ENCODE results near the gene UST. TPM values are rescaled to one million over a fixed set of nuclear protein-coding genes. Genes with fewer than 3 reads are reported as not detected.

Gene UST
- total and polyA plus RNA-seq, 4 donors = 0.24 to 2.7 (median 0.87) TPM

- TF ChIP-seq, protein P1, sequence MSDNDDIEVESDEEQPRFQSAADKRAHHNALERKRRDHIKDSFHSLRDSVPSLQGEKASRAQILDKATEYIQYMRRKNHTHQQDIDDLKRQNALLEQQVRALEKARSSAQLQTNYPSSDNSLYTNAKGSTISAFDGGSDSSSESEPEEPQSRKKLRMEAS (IDR thresholded peaks at IDR 0.05) = no peak
- no peak for TF ChIP-seq YY1 (IDR thresholded peaks at IDR 0.05)
These were observed 338.2 kb downstream of the UST start (continued) for GRCh38 chr6:149084808-149085556.

GRCh38 chr6:149085557-149085938 is 338.7 kb downstream of the UST start:
- Histone ChIP-seq H3K4me3 (ENCODE audit: low read depth in 1 of 3, low read length in 3 of 3) (no peak overlapping the region), H3K9me3 (ENCODE audit: control insufficient read depth in 4 of 4, low read length in 3 of 4) (no peaks in the 10 kb centered on the region), H3K27me3 (ENCODE audit: control insufficient read depth in 4 of 4, insufficient read depth in 4 of 4, low read length in 3 of 4) (no peaks in the 10 kb centered on the region), H3K9ac (ENCODE audit: low read depth in 1 of 2, low read length in 2 of 2) (no peak overlapping the region), H3K36me3 (ENCODE audit: control insufficient read depth in 4 of 4, insufficient read depth in 3 of 4, low read depth in 1 of 4, low read length in 3 of 4) (no peaks in the 10 kb centered on the region), H3K4me1 (ENCODE audit: control insufficient read depth in 4 of 4, insufficient read depth in 4 of 4, low read length in 3 of 4) (no peaks in the 10 kb centered on the region), H3K27ac (ENCODE audit: low read depth in 1 of 2, low read length in 2 of 2) (no peak overlapping the region)
- no peak for DNase-seq (ENCODE audit: low spot score)
- no peak for TF ChIP-seq JUND (IDR thresholded peaks at IDR 0.05)
- no peak for TF ChIP-seq FOXA1 (IDR thresholded peaks at IDR 0.05)
- no peak for TF ChIP-seq YY1 (IDR thresholded peaks at IDR 0.05)
- no peak for TF ChIP-seq ZBTB33 (IDR thresholded peaks at IDR 0.05)
- TF ChIP-seq SP1 (IDR thresholded peaks at IDR 0.05) = no peak
- TF ChIP-seq, protein P2, sequence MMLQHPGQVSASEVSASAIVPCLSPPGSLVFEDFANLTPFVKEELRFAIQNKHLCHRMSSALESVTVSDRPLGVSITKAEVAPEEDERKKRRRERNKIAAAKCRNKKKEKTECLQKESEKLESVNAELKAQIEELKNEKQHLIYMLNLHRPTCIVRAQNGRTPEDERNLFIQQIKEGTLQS (IDR thresholded peaks at IDR 0.05) = no peak
- TF ChIP-seq HNF4G (IDR thresholded peaks at IDR 0.05) = no peak
- no peak for TF ChIP-seq RXRA (IDR thresholded peaks at IDR 0.05)

DNA sequence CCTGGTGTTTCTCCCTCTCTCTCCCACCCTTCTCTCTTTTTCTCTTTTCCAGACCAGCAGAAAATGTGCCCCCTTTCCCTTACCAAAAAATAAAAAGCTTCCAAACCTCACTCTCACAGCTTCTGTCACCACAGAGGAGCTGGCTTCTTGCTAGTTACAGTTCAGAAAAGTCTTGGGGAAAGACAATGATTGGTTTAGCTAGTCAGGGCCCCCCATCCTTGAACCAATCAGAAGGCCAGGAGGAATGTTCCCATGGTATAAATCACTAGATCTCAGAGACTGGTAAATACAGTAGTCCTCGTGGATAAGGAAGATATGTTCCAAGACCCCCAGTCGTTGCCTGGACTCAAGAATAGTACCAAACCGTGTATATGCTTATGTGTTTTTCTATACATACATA is 339.5 kb downstream of the UST start:
- Histone ChIP-seq H3K27me3 (ENCODE audit: control insufficient read depth in 4 of 4, insufficient read depth in 4 of 4, low read length in 3 of 4) (no peaks in the 10 kb centered on the region), H3K4me1 (ENCODE audit: control insufficient read depth in 4 of 4, insufficient read depth in 4 of 4, low read length in 3 of 4) (no peaks in the 10 kb centered on the region), H3K27ac (ENCODE audit: low read depth in 1 of 2, low read length in 2 of 2) (no peak overlapping the region), H3K9me3 (ENCODE audit: control insufficient read depth in 4 of 4, low read length in 3 of 4) (no peaks in the 10 kb centered on the region), H3K4me3 (ENCODE audit: low read depth in 1 of 3, low read length in 3 of 3) (no peak overlapping the region), H3K36me3 (ENCODE audit: control insufficient read depth in 4 of 4, insufficient read depth in 3 of 4, low read depth in 1 of 4, low read length in 3 of 4) (no peaks in the 10 kb centered on the region), H3K9ac (ENCODE audit: low read depth in 1 of 2, low read length in 2 of 2) (no peak overlapping the region)
- 88% methylated on average over 3 of the region's 3 CpGs for WGBS
- no peak for DNase-seq (ENCODE audit: low spot score)
- TF ChIP-seq FOXA1 (IDR thresholded peaks at IDR 0.05) (no peak), RAD21 (IDR thresholded peaks at IDR 0.05) (no peak), CTCF (IDR thresholded peaks at IDR 0.05; ENCODE audit: low read depth, low read length, missing input control) (no peak), ZBTB33 (IDR thresholded peaks at IDR 0.05) (no peak), FOXA2 (IDR thresholded peaks at IDR 0.05) (no peak)
